ENCODE measurements around the gene RAB3IL1.

DNA sequence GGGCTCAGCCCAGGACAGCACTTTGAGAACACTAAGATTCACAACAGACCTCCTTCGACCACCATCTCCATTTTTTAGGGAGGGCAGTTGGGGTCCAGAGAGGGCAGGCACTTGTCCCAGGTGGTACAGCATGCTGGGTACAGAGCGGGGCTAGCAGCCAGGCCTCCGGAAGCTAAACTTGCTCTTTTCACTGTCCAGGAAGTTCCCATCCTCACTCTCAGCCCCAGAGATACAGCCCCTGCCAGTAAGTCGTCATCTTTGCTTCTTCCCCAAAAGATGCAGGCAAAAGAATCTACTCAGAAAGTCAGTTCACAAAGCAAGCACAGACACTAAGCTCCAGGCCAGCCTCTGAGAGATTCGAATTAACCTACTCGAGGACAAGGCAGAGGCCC lies 6.7 kb upstream of the RAB3IL1 start:
- TF ChIP-seq GATA2 (IDR thresholded peaks at IDR 0.05; ENCODE audit: low read depth, low read length) (no peak), GATA3 (IDR thresholded peaks at IDR 0.05; ENCODE audit: low read depth, low read length) (no peak)
